Peyer's patch (tissue), 4 donors: ENCODE results near the gene PLOD2. TPM values are rescaled to one million over a fixed set of nuclear protein-coding genes. Genes with fewer than 3 reads are reported as not detected.

Experiments used
- DNase-seq, 3 donors: peaks; one replicate each; pipeline ENCODE4 v3.0.0-alpha.2; 2017 to 2019
- H3K27ac ChIP-seq, 4 donors: fragments of 200-600 bp; sonication (generic); one replicate each; pipeline ENCODE4 v1.5.1; 2016 to 2019
- H3K27me3 ChIP-seq, 2 donors: fragments of 200-600 bp; sonication (generic); one replicate each; pipeline ENCODE4 v1.5.1; 2019
- H3K36me3 ChIP-seq, 3 donors: fragments of 200-600 bp; sonication (generic); one replicate each; pipeline ENCODE4 v1.5.1; 2016 to 2019
- H3K4me1 ChIP-seq, 4 donors: fragments of 200-600 bp; sonication (generic); one replicate each; pipeline ENCODE4 v1.5.1; 2016 to 2019
- H3K4me3 ChIP-seq, 4 donors: fragments of 200-600 bp; sonication (generic); 1 replicate in 3 of 4; 2 replicates in 1 of 4; pipeline ENCODE4 v1.5.1; 2016 to 2019; ENCODE audit warnings: mild to moderate bottlenecking in 1 of 4
- H3K9me3 ChIP-seq, 4 donors: fragments of 200-600 bp; sonication (generic); one replicate each; pipeline ENCODE4 v1.5.1; 2016 to 2019; ENCODE audit warnings: mild to moderate bottlenecking in 1 of 4
- CTCF ChIP-seq, 6 experiments: fragments of 450-650 bp in 4 of 6; fragments of 200-600 bp in 2 of 6; sonication (generic) in 1 of 6; IDR thresholded peaks; one replicate each; pipeline ENCODE4 v1.5.1; 2017 to 2019; ENCODE audit warnings: antibody characterized with exemption in 6 of 6, mild to moderate bottlenecking in 3 of 6, moderate library complexity in 1 of 6
- POLR2A ChIP-seq, 2 donors: fragments of 450-650 bp; IDR thresholded peaks; one replicate each; pipeline ENCODE4 v1.5.1; 2017; ENCODE audit warnings: antibody characterized with exemption in 2 of 2, mild to moderate bottlenecking in 2 of 2, moderate library complexity in 2 of 2
- total RNA-seq, 4 donors: library from RNA; depleted of rRNA; stranded (reverse); fragments of >200 nt; gene quantifications; one replicate each; pipeline ENCODE4 v1.1.0, GENCODE V29; 2016

PLOD2 gene
- total RNA-seq, 4 donors from 2014 or later, result 9.9 to 78.8 (median 56.0) TPM

GRCh38 chr3:146099316-146099715 lies 61.7 kb downstream of the PLOD2 start:
- no peak for DNase-seq
- H3K9me3 ChIP-seq, result no peaks in the 10 kb centered on the region
- peaks cover 0 to 34% (median 3%) of the 10 kb centered on the region in 3 donors for H3K36me3 ChIP-seq
- no peaks in the 10 kb centered on the region for H3K4me1 ChIP-seq
- H3K4me3 ChIP-seq, result no peak overlapping the region
- H3K27ac ChIP-seq, result no peak overlapping the region
- TF ChIP-seq CTCF (IDR thresholded peaks at IDR 0.05) (no peak), POLR2A (IDR thresholded peaks at IDR 0.05) (no peak)
- no peaks in the 10 kb centered on the region for H3K27me3 ChIP-seq

GRCh38 chr3:146093896-146094295 lies 67.1 kb downstream of the PLOD2 start:
- TF ChIP-seq CTCF (IDR thresholded peaks at IDR 0.05), result no peak
- no peak for TF ChIP-seq POLR2A (IDR thresholded peaks at IDR 0.05)
- Histone ChIP-seq H3K4me1 (no peaks in the 10 kb centered on the region), H3K27me3 (no peaks in the 10 kb centered on the region), H3K9me3 (no peaks in the 10 kb centered on the region), H3K4me3 (no peak overlapping the region), H3K27ac (no peak overlapping the region), H3K36me3 (peaks cover 0 to 5% (median 0%) of the 10 kb centered on the region in 3 donors)
- no peak for DNase-seq

GRCh38 chr3:146092230-146092629 lies 68.8 kb downstream of the PLOD2 start:
- DNase-seq, result no peak
- H3K4me3 ChIP-seq, result no peak overlapping the region
- no peaks in the 10 kb centered on the region for H3K4me1 ChIP-seq
- H3K27me3 ChIP-seq, result no peaks in the 10 kb centered on the region
- no peaks in the 10 kb centered on the region for H3K9me3 ChIP-seq
- H3K36me3 ChIP-seq, result no peaks in the 10 kb centered on the region
- TF ChIP-seq CTCF (IDR thresholded peaks at IDR 0.05), result no peak
- TF ChIP-seq POLR2A (IDR thresholded peaks at IDR 0.05), result no peak
- H3K27ac ChIP-seq, result no peak overlapping the region

GRCh38 chr3:146091397-146091796 lies 69.6 kb downstream of the PLOD2 start:
- no peaks in the 10 kb centered on the region for H3K4me1 ChIP-seq
- DNase-seq, result no peak
- TF ChIP-seq POLR2A (IDR thresholded peaks at IDR 0.05), result no peak
- TF ChIP-seq CTCF (IDR thresholded peaks at IDR 0.05), result no peak
- no peaks in the 10 kb centered on the region for H3K36me3 ChIP-seq
- no peak overlapping the region for H3K27ac ChIP-seq
- H3K27me3 ChIP-seq, result no peaks in the 10 kb centered on the region
- no peaks in the 10 kb centered on the region for H3K9me3 ChIP-seq
- no peak overlapping the region for H3K4me3 ChIP-seq

GRCh38 chr3:146090521-146090920 lies 70.5 kb downstream of the PLOD2 start:
- Histone ChIP-seq H3K27me3 (no peaks in the 10 kb centered on the region), H3K36me3 (no peaks in the 10 kb centered on the region), H3K4me3 (no peak overlapping the region), H3K27ac (no peak overlapping the region), H3K4me1 (no peaks in the 10 kb centered on the region), H3K9me3 (no peaks in the 10 kb centered on the region)
- no peak for DNase-seq
- TF ChIP-seq POLR2A (IDR thresholded peaks at IDR 0.05) (no peak), CTCF (IDR thresholded peaks at IDR 0.05) (no peak)

- Histone ChIP-seq H3K27me3 (no peaks in the 10 kb centered on the region), H3K36me3 (no peaks in the 10 kb centered on the region), H3K9me3 (no peaks in the 10 kb centered on the region), H3K4me1 (no peaks in the 10 kb centered on the region), H3K4me3 (no peak overlapping the region), H3K27ac (no peak overlapping the region)
- no peak for TF ChIP-seq POLR2A (IDR thresholded peaks at IDR 0.05)
- TF ChIP-seq CTCF (IDR thresholded peaks at IDR 0.05), result no peak
- no peak for DNase-seq
Observed at GRCh38 chr3:146088840-146089239, 72.1 kb downstream of the PLOD2 start.
